ENCODE measurements around the gene NID2. TPM values are rescaled to one million over a fixed set of nuclear protein-coding genes. Genes with fewer than 3 reads are reported as not detected.

The NID2 gene
- total and polyA plus RNA-seq, 3 donors from 2014 or later = 5.3 to 10.6 (median 8.1) TPM

- no peak for DNase-seq
- no peak for TF ChIP-seq POLR2A (IDR thresholded peaks at IDR 0.05)
- TF ChIP-seq CTCF (IDR thresholded peaks at IDR 0.05) = no peak
- no peak overlapping the region for H3K27ac ChIP-seq
- H3K4me1 ChIP-seq = no peaks in the 10 kb centered on the region
- H3K4me3 ChIP-seq = no peak overlapping the region
- H3K27me3 ChIP-seq = no peaks in the 10 kb centered on the region
- no peaks in the 10 kb centered on the region for H3K9me3 ChIP-seq
- H3K36me3 ChIP-seq (ENCODE audit: low read depth, missing control alignments) = no peaks in the 10 kb centered on the region
- WGBS, 2 donors = 95 to 96% methylated on average over 7 of the region's 7 CpGs
- intact Hi-C loops (cut with DNase I; ENCODE audit: low total_unique reads) = no loop called here
These were observed 28.3 kb downstream of the NID2 start for GRCh38 chr14:52040598-52040997.

DNA sequence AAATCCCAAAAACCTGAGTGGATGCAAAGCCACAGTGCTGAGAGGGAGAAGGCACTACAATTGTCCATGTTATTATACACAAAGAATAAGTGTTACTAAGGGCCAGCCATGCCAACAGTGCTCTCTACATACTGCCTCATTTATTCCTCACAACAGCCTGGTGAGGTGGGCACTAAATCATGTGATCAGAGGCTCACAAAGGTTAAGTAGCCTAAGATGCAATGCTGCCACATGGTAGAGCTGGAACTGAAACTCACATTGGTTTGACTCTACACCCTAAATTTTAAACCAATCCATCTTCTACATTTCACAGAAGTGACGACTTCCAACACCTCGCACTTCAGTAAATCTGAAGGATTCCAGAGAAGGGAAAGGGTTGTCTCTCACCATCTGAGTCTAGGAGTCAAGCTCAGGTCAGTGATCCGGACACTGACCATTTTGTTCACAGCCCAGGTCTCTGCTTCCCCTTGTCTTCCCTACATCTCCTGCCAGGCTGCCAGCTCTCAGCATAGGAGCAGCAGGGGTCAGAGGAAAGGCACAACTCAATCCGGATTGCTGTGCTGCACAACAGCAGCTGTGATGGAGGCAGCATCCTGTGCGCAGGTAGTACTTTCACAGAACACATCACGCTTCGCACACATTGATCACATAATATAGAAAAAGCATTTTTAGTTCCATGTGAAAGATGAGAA lies 29.6 kb downstream of the NID2 start:
- Histone ChIP-seq H3K36me3 (ENCODE audit: low read depth, missing control alignments) (no peaks in the 10 kb centered on the region), H3K4me3 (no peak overlapping the region), H3K9me3 (no peaks in the 10 kb centered on the region), H3K27ac (no peak overlapping the region), H3K4me1 (no peaks in the 10 kb centered on the region), H3K27me3 (no peaks in the 10 kb centered on the region)
- 82 to 89% methylated on average over 6 to 7 of the region's 7 CpGs for WGBS, 2 donors
- TF ChIP-seq POLR2A (IDR thresholded peaks at IDR 0.05) = no peak
- no peak for TF ChIP-seq CTCF (IDR thresholded peaks at IDR 0.05)
- intact Hi-C loops (cut with DNase I; ENCODE audit: low total_unique reads) = no loop called here
- DNase-seq = no peak

GRCh38 chr14:52033101-52033642 lies 35.7 kb downstream of the NID2 start:
- 47 to 51% methylated on average over 10 of the region's 10 CpGs for WGBS, 2 donors
- Histone ChIP-seq H3K4me3 (no peak overlapping the region), H3K27ac (no peak overlapping the region), H3K4me1 (peaks cover 4% of the 10 kb centered on the region), H3K27me3 (no peaks in the 10 kb centered on the region), H3K9me3 (no peaks in the 10 kb centered on the region), H3K36me3 (ENCODE audit: low read depth, missing control alignments) (no peaks in the 10 kb centered on the region)
- intact Hi-C loops (cut with DNase I; ENCODE audit: low total_unique reads) = no loop called here
- TF ChIP-seq CTCF (IDR thresholded peaks at IDR 0.05) = no peak
- TF ChIP-seq POLR2A (IDR thresholded peaks at IDR 0.05) = no peak
- DNase-seq = no peak

- TF ChIP-seq CTCF (IDR thresholded peaks at IDR 0.05) (no peak), POLR2A (IDR thresholded peaks at IDR 0.05) (no peak)
- intact Hi-C loops (cut with DNase I; ENCODE audit: low total_unique reads) = no loop called here
- DNase-seq = no peak
- H3K36me3 ChIP-seq (ENCODE audit: low read depth, missing control alignments) = no peaks in the 10 kb centered on the region
- peaks cover 4% of the 10 kb centered on the region for H3K4me1 ChIP-seq
- 60 to 63% methylated on average over 7 of the region's 7 CpGs for WGBS, 2 donors
- H3K9me3 ChIP-seq = no peaks in the 10 kb centered on the region
- peak overlapping the region in 1 of 2 donors; percentile 33 for H3K27ac ChIP-seq
- no peak overlapping the region for H3K4me3 ChIP-seq
- H3K27me3 ChIP-seq = no peaks in the 10 kb centered on the region
These were observed 36.6 kb downstream of the NID2 start for GRCh38 chr14:52032204-52032801.

Measured in testis (tissue), 3 donors.